GM12872 (cell line): ENCODE results near the gene FXYD3.

Source experiments
- TF ChIP-seq, protein P1 (sequence below): IDR thresholded peaks from 3 replicates; pipeline ENCODE4 v1.5.1; 2011; ENCODE audit warnings: low read depth, mild to moderate bottlenecking, low read length, moderate library complexity; ENCODE audit not compliant: insufficient read depth

FXYD3 gene

DNA sequence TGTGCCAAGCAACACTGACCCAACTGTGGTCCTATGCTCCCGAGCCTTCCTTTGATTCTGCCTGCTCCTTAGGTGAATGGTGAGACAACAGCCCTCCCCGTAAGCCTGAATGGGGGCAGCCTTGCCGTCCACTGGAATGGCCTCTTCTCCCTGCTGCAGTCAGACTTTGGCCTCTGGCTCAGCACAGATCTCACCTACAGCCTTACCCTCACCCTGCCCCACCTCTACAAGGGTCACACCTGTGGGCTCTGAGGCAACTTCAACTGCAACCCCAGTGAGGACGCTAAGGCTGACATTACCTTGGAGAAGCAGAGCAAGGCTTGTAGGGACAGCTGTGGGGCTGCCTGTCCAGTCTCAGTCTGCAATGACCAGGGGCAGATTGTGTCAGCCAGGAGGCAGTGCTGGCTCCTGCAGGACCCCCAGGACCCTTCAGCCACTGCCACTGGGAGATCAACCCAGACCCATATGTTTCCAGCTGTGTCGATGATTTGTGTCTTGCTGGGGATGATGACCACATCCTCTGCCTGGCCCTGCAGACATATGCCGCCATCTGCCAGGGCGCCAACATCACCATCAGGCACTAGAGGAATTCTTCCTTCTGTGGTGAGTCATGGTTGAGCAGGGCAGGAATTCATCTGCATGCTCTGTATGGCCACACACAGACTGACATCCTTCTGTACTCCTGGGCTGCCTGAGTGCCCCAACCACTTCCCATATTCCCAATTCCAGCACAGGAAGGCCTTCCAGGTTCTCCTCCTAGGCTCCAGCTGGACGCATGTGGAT, 27.3 kb upstream of the FXYD3 start:
- TF ChIP-seq, protein P1, sequence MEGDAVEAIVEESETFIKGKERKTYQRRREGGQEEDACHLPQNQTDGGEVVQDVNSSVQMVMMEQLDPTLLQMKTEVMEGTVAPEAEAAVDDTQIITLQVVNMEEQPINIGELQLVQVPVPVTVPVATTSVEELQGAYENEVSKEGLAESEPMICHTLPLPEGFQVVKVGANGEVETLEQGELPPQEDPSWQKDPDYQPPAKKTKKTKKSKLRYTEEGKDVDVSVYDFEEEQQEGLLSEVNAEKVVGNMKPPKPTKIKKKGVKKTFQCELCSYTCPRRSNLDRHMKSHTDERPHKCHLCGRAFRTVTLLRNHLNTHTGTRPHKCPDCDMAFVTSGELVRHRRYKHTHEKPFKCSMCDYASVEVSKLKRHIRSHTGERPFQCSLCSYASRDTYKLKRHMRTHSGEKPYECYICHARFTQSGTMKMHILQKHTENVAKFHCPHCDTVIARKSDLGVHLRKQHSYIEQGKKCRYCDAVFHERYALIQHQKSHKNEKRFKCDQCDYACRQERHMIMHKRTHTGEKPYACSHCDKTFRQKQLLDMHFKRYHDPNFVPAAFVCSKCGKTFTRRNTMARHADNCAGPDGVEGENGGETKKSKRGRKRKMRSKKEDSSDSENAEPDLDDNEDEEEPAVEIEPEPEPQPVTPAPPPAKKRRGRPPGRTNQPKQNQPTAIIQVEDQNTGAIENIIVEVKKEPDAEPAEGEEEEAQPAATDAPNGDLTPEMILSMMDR, result no peak

DNA sequence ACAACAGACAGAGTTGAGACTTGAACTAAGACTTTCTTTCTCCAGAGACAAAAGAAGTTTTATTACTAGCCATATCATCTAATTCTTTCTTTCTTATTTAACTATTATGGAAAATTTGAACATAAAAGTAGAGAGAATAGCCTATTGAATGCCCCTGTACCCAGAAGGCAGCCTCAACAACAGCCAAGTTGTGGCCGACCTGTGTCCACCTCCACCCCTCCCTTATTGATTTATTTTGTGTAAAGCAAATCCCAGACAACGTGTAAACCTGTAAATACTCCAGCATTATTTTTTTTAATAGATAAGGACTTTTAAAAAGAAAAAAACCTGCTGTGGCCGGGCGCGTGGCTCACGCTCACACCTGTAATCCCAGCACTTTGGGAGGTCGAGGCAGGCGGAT, 26.1 kb upstream of the FXYD3 start:
- TF ChIP-seq, protein P1, result no peak

DNA sequence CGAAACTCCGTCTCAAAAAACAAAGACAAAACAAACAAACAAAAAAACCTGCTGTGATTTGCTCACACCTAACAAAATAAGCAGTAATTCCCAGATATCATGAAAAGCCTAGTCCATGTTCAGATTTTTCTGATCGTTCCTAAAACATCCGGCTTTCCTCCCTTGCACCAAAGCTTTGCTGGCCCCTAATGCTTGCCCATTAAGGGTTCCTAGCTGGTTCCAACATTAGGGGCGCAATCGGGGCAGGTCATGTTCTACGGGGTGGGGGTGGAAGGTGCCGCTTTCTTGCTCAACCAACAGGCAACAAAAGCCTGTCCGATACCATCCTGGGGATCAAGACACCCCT, 25.5 kb upstream of the FXYD3 start:
- TF ChIP-seq, protein P1, result no peak

DNA sequence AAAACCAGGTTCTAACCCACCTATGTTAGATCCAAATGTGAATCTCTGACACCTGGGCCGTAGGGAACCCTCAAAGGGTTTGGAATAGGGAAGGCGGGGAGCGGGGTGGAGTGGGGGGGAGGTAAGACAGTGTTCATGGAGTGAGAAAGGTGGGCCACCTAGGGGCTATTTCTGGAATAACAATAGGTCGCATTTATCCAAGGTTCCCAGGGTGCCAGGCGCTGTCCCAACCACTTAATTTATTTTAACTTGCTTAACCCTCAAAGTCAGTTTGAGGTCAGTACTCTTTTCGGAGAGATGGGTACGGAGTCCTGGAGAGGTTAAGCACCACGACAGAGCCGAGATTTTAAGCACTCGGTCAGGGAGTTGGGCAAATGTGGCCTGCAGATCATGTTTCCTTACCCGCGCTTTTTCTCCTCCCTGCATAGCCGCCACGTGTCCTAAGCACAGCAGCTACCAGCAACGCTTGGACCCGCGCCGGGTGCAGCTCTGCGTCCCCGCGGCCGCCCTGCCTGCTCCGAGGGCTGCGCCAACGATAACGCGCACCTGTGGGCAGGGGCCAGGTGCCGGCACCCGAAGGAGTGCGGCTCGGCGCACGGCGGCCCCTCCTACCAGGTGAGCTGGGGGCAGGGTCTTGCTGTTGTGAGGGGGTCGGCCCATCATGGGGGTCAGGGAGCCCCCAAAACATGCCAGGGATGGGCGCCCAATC, 25.0 kb upstream of the FXYD3 start:
- TF ChIP-seq, protein P1, result peak; percentile 77

DNA sequence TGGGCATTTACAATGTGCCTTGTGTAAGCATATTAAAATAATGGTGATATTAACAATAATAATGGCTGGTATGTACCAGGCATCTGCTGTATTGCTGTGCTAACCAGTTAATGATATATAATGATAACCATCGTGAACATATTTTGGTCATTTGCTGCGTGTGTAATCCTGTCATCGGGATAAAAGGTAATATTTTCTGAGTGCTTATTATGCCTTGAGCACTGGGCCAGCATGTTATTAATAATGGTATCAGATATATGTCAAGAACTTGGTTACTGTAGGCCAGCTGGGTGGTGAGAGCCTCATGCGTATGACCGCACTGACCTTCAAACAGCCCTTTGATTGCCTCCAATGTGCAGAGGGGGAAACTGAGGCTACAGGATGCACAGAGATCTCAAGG, 22.2 kb upstream of the FXYD3 start:
- TF ChIP-seq, protein P1, result no peak

DNA sequence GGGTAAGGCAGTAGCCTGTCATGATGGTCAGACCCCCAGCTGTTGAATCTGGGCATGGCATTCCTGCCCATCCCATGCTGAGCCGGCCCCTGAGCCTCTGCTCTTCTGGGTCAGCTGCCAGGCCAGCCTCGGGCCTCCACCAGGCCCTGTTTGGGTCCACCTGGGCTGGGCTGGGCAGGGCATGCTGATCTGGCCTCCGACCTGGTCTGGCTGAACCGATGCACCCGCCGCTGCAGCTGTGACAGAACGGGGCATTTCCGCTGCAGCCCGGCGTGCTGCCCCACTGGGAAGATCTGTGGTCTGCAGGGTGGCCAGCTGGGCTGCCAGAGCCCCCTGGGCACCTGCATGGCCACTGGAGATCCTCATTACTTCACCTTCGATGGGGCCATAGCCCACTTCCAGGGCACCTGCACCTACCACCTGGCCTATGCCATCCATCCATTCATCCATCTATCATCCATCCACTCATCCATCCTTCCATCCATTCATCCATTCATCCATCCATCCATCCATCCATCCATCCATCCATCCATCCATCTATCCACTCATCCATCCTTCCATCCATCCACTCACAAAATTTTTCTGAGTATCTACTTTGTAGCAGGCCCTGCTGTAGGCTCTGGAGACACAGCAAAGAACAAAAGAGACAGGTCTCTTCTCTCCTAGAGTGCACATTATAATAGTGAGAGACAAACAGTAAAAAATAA, 21.5 kb upstream of the FXYD3 start:
- TF ChIP-seq, protein P1, result no peak

DNA sequence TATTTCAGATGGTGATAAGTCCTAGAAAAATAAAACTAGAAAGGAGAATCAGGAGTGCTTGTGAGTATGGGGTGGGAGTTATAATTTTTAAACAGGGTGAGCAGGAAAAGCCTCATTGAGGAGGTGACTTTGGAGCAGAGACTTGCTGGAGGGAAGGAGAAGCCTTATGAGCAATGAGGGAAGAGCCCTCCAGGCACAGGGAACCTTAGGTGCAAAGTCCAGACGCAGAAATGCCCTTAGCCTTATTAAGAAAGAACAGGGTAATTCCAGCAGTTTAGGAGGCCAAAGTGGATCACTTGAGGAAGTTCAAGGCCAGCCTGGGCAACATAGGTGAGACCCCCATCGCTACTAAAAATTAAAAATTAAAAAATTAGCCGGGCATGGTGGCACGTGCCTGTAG, 21.0 kb upstream of the FXYD3 start:
- TF ChIP-seq, protein P1, result no peak
